Measurements from ENCODE around the gene PCCB.
"Not testable (repeated sequence)": the region's sequence is repeated elsewhere in the genome, so short reads cannot be mapped to it uniquely, and the experiment has no call there.

The PCCB gene

GRCh38 chr3:136329593-136329992 lies 79.5 kb downstream of the PCCB start:
- DNase-seq (ENCODE audit: low read depth): no peak

DNA sequence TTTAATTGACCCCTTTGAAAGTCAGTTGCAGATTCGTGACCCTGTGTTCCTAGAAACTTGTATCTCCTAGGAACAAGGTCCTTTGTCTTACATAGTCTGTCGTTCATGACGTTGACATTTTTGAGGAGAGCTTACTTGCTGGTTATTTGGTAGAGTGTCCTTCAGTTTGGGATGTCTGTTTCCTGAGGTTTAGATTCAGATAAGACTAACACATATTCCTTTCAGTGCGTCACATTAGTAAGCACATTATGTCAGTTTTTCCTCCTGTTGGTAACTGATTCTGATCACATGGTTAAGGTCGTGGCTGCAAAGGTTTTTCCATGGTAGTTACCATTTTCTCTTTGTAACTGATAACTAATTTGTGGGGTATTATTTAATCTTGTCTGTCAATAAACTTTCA lies 80.8 kb downstream of the PCCB start:
- no peak for DNase-seq (ENCODE audit: low read depth)

DNA sequence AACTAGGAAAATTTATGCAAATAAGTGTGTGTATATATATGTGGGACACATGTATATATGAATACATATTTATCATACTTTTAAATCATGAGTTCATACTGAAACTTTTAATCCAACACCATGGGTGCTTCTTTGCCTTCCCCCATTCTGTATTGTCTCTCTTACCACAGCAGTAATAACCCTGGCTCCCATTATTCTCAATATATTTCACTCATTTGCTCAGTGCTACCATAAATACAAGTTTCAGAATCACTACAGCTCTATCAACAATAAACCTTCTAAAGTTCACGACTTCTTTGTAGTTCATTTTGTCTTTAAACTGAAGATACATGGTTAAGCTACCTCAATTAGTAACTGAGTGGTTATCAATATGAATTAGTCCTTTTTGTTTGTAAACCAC lies 82.2 kb downstream of the PCCB start:
- DNase-seq (ENCODE audit: low read depth): no peak

GRCh38 chr3:136332776-136333175 lies 82.6 kb downstream of the PCCB start:
- DNase-seq (ENCODE audit: low read depth): no peak

- no peak for DNase-seq (ENCODE audit: low read depth)
Observed at GRCh38 chr3:136334209-136334608, 84.1 kb downstream of the PCCB start.

- DNase-seq (ENCODE audit: low read depth): not testable (repeated sequence)
Observed at GRCh38 chr3:136334726-136335125, 84.6 kb downstream of the PCCB start.

- no peak for DNase-seq (ENCODE audit: low read depth)
Observed at GRCh38 chr3:136336329-136337100, 86.4 kb downstream of the PCCB start.

GRCh38 chr3:136343446-136343845 lies 93.3 kb downstream of the PCCB start:
- DNase-seq (ENCODE audit: low read depth): no peak

DNA sequence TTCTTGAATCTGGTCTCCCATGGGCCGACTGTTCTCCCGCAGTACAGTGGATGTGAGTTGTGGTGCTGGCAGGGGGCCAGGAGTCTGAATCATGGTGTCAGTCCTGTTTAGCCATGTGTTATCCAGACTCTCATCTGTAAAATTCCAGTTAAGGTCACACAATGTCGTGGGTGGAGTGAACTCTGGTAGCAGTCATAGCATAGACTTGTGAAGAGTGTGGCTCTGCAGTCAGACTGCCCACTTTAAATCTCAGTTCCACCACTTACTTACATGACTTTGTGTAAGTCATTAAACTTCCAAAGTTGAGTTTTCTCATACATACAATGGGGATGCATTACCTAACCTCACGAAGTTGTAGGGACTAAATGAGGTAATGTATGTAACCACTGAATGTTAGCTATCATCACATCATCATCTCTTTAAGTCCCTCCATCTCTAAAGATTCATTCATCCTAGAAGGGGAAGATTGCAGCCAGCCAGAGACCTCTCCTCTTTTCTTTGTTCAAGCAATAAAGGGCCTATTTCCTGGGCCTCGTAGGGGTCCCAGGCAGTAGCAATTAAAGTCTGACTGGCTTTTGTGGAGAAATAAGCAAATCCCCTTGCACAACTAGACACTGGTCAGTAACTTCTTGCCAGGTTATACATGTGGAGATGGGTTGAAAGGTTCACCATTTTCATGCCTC lies 93.9 kb downstream of the PCCB start:
- DNase-seq (ENCODE audit: low read depth): no peak

DNA sequence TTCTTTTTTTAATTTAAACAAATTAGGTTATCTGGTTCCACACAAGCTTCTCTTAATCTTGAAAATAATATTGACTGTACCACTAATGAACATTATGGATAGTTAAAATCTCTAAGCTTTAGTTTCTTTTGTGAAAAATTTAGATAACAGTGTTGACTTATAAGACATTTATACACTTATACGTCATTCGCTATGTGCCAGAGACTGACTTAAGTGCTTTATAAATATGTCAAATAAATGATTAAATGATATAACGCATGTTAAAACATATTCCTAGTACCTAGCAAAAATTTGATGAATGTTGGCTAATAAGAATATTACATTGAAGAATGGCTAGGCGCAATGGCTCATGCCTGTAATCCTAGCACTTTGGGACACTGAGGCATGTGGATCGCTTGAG lies 96.3 kb downstream of the PCCB start:
- no peak for DNase-seq (ENCODE audit: low read depth)

DNA sequence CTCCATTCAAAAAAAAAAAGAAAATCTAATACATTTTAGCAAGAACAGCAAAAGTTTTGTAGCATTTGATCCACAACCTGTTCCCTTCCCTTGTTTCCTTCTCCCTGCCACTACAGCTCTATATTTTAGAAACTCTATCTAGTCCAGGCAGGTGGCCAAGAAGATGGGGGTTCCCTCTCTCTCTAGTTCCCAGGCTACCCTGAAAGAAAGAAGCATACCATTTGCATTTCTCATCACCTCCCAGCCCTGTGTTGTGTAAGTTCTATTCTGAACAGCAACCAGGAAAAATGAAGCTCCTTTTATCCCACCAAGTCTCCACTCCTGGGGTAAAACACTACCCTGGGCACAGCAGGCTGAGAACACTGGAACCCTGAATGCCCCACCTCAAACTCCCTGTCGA lies 100.0 kb downstream of the PCCB start:
- no peak for DNase-seq (ENCODE audit: low read depth)

DNA sequence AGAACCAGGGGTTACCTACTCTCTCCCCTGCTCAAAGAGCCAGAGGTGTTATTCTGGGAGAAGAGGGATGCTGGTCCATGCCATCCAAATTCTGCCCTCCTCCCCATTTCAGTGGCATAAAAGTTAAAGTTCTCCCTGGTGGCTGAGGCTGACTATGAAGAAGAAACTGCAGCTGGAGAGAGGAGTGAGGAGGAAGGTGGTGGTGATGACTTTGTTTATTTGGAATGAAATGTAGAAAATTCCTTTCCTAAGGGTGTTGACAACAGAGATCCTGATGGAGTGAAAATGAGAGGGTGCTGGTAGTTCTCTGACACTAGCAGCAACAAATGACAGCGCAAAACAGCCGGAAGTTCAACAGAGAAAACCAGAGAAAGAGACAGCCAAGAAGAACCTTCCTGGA lies 100.4 kb downstream of the PCCB start:
- DNase-seq (ENCODE audit: low read depth): no peak

DNA sequence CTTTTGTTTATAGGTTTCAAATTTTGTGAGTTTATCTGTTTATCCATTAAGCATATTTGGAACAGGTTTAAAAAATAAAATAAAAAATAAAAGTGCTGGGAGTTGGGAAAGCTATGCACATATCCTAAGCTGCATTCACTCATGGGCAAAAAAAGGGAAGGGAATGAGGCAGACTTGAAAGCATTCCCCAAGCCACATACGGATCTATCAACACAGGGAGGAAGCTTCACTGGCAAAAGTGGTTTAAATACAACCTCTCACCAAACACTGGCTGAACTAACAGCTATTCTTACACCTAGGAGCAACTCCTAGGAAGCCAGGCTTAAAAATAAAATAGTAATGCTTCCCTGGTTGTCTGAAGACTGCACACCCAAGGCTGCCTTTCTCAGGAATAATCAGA lies 101.2 kb downstream of the PCCB start:
- no peak for DNase-seq (ENCODE audit: low read depth)

DNA sequence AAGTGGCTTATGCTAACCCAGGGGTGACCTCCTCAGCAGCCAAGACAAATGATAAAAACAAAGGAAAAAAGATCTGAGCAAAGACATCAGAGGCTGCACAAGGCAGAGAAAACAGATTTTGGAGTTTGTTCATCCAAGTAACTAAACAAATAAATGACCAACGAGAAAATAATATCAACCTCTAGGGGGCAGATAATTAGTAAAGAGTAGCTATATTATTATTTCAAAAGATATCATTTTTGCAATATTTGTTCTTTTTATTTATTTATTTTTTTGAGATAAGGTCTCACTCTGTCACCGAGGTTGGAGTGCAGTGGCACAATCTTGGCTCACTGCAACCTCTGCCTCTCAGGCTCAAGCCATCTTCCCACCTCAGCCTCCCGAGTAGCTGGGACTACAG lies 101.8 kb downstream of the PCCB start:
- DNase-seq (ENCODE audit: low read depth): no peak

GRCh38 chr3:136353461-136353860 lies 103.3 kb downstream of the PCCB start:
- DNase-seq (ENCODE audit: low read depth): no peak

GRCh38 chr3:136366289-136366688 lies 116.1 kb downstream of the PCCB start:
- DNase-seq (ENCODE audit: low read depth): no peak

GRCh38 chr3:136375800-136376199 lies 125.7 kb downstream of the PCCB start:
- DNase-seq (ENCODE audit: low read depth): not testable (repeated sequence)

GRCh38 chr3:136377508-136377907 lies 127.4 kb downstream of the PCCB start:
- DNase-seq (ENCODE audit: low read depth): no peak

- no peak for DNase-seq (ENCODE audit: low read depth)
Observed at GRCh38 chr3:136378011-136378410, 127.9 kb downstream of the PCCB start.
